NCI-H748 treated with DMSO at 0.1 percent for 48 hours (cell line): ENCODE measurements around the gene GJC1.
"Not testable (repeated sequence)": the region's sequence is repeated elsewhere in the genome, so short reads cannot be mapped to it uniquely, and the experiment has no call there.

Experiments
- DNase-seq: peaks from one replicate; lab custom pipeline; 2025; lab: John Stamatoyannopoulos, UW

GJC1 gene

DNA sequence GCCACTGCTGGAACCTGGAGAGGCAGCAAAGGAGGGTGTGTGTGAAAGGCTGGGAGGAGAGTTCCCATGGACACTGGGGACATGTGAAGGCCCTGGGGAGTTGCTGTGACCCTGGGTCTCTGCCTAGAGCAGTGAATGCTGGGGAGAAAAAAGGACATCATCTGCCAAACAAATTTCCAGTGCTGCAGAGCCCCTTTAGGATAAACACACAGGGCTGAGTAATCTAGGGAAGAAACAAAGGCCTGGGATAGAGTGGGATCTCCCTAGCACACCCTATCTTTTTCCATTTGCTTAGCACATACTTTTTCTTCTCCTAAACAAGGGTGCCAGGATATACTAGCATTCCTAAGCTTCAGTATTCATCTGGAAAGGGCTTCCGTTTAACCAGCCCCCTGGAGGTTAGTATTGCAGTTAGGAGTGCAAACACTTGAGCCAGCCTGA is 14.3 kb upstream of the GJC1 start:
- DNase-seq: no peak

DNA sequence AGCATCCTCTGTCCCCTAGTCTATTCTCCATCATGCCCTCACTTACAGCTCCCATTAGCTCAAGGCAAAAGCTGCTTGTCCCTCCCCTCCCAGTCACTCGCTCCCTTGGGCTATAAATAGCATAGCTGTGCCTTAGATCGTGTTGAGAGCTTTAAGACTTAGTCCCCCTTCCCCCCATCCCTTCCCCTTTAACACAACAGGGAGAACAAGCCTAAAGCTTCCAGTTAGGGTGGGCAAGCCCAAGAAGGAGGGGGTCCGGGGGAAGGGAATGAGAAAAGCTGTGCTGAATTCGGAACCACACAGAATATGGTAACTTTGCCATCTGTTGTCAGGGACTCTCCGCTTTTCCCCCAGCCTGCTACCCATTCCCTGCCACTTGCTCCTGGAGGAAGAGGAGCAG is 12.7 kb upstream of the GJC1 start:
- no peak for DNase-seq

DNA sequence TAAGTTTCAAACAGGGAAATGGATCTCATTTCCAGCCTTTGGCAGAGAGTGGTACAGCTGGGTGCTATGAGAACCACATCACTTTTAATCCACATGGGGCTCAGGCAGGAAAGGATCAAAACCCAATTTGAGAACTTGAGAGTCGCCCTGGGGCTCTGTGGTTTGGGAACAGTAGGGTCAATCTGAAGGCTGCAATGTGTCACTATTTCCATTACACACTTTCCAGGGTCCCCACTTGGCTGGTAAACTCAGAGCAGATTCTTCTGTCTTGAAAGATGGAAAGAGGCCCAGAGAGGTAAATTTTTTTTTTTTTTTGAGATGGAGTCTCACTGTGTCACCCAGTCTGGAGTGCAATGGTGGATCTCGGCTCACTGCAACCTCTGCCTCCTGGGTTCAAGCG is 10.8 kb upstream of the GJC1 start:
- no peak for DNase-seq

DNA sequence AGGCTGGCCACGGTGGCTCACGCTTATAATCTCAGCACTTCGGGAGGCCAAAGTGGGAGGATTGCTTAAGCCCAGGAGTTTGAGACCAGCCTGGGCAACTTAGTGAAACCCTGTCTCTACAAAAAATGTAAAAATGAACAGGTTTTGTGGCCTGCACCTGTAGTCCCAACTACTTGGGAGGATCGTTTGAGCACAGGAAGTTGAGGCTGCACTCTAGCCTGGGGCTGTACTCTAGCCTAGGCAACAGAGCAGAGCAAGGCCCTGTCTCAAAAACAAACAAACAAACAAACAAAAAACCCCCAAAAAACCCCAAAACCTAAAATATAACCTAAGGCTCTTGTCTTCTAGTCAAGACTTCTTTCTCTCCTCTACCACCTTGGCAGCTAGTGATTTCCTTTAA is 10.2 kb upstream of the GJC1 start:
- no peak for DNase-seq

DNA sequence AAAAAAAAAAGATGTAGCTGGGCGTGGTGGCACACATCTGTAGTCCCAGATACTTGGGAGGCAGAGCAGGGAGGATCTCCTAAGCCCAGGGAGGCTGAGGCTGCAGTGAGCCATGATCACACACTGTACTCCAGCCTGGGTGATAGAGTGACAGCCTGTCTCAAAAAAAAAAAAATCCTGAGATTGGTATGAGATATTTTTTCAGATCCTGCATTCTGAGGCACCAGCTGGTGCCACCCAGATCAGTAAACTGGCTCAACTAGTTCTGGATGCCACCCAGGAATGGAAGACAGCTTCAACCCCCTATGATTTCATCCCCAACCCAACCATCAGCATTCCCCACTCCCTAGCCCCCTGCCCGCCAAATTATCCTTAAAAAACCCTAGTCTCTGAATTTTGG is 7.1 kb upstream of the GJC1 start:
- no peak for DNase-seq

DNA sequence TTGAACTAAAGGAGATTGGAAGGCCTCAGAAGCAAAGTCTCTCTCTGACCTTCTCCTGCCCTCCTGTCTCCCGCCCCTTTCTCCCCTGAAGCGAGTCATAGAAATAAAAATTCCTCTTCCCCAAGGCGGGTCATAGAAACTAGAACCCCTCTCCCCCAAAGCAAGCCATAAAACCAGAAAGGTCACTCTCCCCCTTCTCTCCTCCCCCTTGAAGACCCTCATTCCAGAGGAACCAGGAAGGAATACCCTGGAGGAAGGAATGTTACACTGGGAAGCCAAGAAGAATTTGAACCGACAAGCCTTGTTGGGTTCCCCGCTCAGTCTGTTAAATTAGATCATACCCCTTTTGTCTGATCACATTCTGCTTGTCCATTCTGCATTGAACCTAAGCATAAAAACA is 2.7 kb upstream of the GJC1 start:
- no peak for DNase-seq

DNA sequence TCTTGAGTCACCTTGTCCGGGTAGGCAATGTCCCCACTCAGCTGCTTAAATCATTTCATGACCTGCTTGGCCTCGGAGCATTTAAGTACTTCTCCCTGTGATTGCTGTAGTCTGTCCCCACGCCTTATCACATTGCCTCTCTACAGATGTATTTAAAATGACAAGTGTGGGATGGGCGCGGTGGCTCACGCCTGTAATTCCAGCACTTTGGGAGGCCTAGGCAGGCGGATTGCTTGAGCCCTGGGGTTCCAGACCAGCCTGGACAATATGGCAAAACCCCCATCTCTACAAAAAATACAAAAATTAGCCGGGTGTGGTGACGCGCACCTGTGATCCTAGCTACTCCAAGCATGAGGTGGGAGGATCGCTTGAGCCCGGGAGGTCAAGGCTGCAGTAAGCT is 1.3 kb upstream of the GJC1 start:
- DNase-seq: no peak

DNA sequence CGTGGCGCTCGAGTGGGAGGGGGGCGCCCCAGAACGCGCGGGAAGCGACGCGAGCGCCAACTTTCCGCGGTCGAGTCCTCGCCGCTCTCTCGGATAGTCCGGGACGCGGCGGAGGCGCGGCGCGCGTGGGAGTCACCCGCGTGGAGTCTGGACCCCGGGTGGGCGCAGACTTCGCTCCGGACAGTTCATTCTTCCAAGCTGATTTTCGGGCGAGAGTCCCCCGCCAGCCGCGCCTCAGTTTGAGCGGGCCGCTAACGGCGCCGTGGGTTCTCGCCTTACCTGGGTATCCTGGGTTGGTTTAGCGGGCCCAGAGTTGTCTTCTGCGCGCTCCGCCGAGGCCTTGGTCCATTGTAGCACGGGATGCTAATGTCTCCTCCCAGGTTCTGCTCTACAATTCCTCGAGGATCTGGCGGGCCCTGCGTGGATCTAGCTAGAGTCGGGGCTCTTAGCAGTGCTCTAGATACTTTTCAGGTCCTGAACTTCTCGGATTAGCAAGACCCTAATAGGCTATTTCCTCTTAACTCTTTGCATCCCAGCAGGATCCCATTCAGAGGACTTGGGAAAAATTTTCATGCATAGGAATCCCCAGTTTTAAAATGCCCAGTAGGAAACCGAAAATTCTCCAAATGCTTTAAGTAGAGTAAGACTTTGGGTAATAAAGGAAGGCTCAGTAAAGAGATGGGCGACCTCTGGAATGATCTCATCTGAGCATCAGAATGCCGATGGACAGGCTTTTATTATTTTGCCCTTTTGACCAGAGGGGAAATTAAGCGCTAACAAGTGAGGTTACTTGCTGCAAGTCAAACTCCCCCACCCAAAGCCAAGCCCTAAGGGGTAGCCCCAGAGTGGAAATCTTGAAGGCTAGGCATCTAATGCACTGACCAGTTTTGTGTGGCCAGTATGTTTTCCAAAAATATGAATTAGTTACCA is 537 bp upstream of the GJC1 start:
- DNase-seq: no peak

DNA sequence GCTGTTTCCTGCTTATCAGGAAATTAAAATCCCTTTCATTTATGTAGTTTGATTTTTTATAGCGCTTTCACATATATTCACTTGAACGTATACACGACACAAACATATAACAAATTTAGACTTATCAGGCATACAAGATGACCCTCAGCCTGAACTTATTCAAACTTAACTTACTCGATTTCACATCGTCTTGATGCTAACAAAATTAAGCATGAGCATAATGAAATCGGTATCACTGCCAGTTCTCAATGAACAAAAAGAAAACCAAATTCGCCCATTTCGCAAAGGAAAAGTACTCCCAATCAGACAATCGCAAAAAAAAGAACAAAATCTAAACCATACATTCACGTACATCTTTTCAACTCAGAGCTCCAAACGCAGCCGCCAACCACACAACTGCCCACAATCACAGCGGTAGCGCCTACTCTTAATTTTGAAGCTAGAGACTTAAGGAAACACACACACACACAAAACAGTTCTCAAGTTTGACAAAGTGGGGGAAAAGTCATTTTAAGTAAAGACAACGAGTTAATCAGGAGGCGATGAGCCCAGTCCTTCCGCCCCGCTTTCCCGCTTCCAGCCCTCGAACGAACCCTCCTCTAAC is 1.1 kb downstream of the GJC1 start:
- DNase-seq: no peak

DNA sequence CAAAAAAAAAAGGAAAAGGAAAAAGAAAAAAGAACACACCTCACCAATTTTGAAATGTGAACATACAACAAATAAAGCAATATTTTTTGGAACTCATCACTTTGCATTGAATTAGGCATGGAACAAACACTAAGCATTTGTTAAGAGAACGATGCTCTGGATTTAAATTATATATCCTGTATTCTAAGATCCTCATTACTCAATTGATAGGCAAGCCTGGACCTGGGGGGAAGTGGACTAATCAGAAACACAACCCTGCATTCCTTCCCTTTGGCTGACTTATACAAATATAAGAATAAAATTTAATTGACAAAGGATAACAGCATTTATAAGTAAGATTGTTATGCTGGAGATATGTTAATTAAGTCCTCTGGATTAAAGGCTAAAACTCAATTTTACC is 2.2 kb downstream of the GJC1 start:
- no peak for DNase-seq

DNA sequence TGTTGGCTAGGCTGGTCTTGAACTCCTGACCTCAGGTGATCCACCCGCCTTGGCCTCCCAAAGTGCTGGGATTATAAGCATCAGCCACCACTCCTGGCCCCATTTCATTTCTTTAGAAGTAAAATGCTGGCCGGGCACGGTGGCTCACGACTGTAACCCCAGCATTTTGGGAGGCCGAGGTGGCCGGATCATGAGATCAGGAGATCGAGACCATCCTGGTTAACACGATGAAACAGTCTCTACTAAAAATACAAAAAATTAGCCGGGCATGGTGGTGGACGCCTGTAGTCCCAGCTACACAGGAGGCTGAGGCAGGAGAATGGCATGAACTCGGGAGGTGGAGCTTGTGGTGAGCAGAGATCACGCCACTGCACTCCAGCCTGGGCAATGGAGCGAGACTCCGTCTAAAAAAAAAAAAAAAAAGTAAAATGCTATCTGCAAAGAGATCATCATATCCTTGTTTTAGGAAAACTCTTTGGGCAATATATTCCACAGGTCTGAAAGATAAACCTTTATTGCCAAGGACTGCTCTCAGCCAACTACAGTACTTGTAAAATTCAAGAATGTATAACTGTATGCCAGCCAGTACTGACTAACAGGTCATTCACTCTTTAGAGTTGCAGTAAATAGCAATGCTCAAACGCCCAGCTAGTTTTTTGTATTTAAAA is 3.8 kb downstream of the GJC1 start:
- no peak for DNase-seq

DNA sequence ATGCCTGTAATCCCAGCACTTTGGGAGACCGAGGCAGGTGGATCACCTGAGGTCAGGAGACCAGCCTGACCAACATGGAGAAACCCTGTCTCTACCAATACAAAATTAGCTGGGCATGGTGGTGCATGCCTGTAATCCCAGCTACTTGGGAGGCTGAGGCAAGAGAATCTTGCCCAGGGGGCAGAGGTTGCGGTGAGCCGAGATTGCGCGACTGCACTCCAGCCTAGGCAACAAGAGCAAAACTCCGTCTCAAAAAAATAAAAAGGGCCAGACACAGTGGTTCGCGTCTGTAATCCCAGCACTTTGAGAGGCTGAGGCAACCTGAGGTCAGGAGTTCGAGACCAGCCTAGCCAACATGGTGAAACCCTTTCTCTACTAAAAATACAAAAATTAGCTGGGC is 4.9 kb downstream of the GJC1 start:
- not testable (repeated sequence) for DNase-seq

DNA sequence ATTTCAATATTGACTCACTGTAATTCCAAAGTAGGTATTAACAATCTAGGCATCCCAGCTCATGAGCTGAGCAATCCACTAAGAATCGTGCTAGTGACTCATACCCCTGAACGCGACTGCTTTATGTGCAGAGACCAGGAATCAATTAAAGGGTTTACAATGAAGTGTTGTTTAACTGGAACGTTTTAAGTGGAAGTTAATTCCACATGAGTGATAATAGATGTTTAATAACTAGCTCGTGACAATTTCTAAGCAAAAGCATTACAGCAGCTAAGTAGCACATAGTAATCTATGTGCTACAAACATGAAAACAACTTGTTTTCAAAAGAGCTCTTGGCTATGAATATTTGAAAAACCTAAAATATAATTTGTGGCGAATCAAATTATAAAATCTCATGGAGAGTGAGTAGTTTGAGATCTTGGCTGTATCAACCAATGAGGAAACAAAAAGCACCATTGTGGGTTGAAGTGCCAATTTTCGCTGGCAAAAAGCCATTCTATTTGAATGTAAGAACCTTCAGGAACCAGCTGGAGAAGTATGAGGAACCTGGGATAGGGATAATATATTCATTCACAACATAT is 9.4 kb downstream of the GJC1 start:
- DNase-seq: peak; percentile 94

DNA sequence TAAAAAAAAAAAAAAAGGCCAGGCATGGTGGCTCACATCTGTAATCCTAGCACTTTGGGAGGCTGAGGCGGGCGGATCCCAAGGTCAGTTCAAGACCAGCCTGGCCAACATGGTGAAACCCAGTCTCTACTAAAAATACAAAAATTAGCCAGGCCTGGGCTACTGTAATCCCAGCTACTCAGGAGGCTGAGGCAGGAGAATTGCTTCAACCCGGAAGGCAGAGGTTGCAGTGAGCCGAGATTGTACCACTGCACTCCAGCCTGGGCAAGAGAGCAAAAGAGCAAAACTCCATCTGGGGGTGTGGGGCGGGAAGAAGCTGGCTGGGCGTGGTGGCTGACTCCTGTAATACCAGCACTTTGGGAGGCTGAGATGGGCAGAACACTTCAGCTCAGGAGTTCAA is 11.6 kb downstream of the GJC1 start:
- DNase-seq: not testable (repeated sequence)

DNA sequence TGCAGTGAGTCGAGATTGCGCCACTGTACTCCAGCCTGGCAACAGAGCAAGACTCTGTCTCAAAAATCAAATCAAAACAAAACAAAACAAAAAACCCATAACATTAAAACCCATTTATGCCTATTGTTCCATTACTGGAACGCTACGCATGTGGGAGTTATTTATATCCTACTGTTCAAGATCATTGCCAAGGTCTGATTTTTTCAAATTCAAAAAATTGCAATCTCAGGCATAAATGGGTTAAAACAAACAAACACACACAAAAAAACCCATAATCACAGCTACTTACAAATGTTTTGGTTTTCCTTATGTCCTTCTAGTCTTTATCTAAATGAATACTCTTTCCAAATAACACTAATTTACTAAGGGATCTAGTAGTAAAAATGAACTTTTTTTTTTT is 17.8 kb downstream of the GJC1 start:
- DNase-seq: no peak

DNA sequence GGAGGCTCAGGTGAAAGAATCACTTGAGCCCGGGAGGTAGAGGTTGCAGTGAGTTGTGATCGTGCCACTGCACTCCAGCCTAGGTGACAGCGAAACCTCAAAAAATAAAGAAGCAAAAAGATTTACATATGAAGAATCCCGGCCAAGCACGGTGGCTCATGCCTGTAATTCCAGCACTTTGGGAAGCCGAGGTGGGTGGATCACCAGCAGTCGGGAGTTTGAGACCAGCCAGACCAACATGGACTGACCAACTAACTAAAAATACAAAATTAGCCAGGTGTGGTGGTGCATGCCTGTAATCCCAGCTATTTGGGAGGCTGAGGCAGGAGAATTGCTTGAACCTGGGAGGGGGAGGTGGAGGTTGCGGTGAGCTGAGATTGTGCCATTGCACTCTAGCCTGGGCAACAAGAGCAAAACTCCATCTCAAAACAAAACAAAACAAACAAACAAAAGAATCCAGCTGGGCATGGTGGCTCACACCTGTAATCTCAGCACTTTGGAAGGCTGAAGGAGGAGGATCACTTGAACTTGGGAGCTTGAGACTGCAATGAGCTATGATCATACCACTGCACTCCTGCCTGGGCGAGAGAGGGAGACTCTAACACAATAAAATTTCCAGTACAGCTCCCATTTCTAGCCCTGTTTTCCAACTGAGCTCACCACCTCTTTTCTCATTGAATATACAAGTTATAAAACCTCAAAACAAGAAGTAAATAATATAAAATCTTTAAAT is 21.3 kb downstream of the GJC1 start:
- not testable (repeated sequence) for DNase-seq

DNA sequence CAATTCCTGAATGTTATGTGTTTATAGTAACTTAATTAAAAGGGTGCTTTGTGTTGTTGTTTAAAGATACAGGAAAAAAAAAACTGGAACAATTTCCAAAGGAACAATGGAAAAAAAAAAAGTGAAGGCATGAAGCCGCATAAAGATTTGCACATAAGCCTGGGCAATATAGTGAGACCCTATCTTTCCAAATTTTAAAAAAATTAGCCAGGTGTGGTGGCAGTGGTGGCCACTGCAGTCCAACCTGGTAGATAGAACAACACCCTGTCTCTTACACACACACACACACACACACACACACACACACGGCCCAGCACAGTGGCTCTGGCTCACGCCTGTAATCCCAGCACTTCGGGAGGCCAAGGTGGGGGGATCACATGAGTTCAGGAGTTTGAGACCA is 21.9 kb downstream of the GJC1 start:
- DNase-seq: no peak

DNA sequence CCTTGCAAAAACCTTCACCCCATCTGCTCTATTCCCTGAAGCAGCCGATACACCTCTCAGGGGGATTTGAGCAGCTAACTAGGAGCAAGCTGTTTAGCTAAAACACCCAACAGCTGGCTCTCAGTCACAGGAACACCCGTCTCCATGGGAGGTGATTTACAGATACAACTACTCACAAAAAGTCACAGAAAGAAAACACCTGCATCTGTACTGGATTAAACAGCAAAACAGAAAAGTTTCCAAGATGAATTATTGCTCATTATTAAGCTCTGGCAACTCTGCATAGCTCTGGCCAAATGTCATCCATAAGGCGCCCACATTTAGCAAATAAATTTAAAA is 22.3 kb downstream of the GJC1 start:
- no peak for DNase-seq

DNA sequence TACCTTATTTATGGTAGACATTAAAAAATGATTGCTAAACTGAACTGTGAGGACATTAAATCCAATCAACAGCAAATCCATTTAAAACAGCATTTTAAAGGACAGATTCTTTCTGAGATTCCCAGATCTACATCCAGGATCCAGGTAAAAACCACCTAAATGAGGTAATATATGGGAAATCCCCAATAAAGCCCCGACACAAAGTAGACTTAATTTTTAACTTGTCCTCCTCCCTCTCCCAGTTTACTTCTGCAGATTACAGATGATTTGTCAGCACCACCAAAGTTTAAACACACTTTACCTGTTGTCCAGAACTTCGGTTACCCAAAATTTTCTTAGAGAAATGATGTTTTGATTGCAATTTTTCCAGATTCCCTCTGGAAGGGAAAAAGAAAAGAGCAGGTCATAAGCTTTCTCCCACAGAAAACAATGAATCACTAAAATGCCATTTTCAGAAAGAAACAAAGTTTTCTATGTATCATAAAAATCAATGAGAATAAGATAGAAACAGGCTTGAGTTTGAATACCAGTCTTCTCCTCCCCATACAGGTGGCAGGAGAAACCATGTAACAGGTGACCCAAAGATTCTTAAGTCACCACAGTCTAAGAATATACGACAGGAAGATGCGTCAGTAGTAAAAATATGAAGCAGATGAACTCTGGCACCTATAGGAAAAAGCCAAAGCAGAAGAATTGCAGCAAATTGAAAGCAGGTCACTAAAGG is 22.8 kb downstream of the GJC1 start:
- DNase-seq: no peak

DNA sequence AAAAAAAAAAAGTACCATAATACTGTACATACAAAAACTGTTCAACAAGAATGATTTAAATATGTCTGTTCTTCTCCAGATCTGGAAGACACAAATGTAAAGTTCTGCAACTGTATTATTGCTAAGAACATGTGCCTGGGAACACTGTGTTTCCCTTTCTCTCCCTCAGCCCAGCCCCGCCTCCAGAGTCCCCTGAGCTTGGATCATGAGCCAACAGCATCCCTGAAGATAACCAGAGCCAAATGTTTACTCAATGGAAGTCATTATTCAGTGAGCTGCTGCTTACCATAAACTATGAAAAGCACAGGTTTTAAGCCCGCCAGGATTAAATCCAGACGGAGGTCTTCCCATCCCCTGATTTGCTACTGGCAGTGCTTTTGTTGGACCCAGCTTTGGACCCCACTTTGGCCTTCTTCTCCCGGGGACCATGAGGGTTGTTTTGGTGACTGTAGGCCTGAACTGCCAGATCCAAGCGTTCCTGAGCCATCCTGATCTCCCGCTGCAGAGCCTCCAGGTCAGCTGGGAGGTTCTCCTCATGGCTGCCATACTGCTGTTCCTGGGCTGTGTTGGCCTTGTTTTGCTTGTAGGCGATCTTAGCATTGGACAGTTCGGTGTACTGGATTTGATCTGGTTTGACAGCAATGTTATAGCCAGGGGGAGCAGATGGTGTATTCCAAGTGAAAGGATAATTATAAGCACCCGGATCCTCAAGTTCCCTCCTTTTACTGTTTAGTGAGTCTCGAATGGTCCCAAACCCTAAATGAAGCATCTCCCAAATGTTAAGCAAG is 25.6 kb downstream of the GJC1 start:
- DNase-seq: no peak

DNA sequence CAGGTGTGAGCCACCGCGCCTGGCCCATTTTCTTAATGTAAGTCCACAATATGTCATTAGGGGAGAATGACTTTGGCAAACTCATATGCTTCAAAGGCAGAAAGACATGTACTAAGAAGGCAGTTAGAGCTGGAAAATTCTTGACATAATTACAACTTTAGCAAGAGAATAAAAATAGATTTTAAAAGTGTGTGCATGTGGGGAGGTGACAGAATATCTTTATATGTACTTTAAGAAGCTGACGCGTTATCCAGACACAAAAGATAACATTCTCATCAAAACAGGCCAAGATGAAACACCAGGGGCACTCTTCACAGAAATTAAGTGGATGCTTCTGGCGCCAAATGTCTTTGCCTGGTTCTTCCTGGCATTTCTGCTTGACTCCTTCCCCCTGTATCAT is 28.2 kb downstream of the GJC1 start:
- no peak for DNase-seq
